KOPT-K1 (cell line): ENCODE results near the gene NR2F2.

Experiments used
- H3K27ac ChIP-seq: fragments of 200-600 bp; sonication (generic); 2 replicates; pipeline ENCODE4 v1.5.1; 2016; ENCODE audit warnings: antibody characterized with exemption, mild to moderate bottlenecking, low read depth, low read length; ENCODE audit not compliant: poor library complexity, severe bottlenecking
- H3K36me3 ChIP-seq: fragments of 200-600 bp; sonication (generic); 2 replicates; pipeline ENCODE4 v1.5.1; 2017; ENCODE audit warnings: antibody characterized with exemption, mild to moderate bottlenecking, low read length, moderate library complexity; ENCODE audit not compliant: insufficient read depth
- H3K9me3 ChIP-seq: fragments of 200-600 bp; sonication (generic); 2 replicates; pipeline ENCODE4 v1.5.1; 2017; ENCODE audit warnings: antibody characterized with exemption, low read length, mild to moderate bottlenecking; ENCODE audit not compliant: insufficient read depth, poor library complexity, severe bottlenecking

The NR2F2 gene

DNA sequence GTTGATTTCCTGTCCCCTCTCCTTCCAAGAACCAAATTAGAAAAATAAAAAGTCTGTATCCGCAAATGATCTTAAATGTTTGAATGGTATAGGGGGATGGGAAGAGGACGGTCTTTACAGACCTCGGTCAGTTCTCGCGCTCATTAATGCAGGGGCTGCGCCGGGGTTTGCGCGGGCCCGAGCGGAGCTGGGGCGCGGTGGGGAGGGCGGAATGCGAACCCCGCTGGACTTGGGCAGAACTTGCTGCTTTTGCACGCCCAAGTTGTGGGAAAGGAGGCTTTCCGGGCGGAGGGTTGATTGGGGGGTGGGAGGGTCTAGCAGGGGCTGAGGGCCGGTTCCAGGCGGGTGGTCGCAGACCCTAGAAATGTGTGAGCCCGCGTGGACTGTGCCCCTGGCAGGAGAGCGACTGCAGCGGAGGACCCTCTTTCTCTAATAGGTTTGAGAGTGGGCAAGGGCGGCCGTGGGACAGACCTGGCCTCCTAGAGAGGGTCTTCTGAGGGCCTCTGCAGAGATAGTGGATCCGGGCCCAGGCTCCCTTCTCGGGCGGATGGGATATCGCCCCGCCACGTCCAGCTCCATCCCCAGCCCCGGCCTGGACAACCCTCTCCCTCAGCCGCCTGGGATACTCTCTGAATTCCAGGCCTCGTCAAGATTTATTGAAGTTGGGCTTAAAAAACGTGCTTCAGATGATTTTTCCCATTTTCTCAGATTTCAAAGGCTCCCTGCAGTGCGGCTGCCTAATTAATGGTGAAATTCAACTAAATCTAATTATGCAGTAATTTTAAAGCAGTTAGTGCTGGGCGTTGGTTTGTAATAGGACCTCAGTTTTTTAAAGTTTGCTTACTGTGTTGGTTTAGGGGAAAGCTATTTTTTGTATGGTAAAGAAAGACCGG, 11.3 kb downstream of the NR2F2 start:
- H3K36me3 ChIP-seq = no peaks in the 10 kb centered on the region
- H3K9me3 ChIP-seq = no peaks in the 10 kb centered on the region
- no peak overlapping the region for H3K27ac ChIP-seq

DNA sequence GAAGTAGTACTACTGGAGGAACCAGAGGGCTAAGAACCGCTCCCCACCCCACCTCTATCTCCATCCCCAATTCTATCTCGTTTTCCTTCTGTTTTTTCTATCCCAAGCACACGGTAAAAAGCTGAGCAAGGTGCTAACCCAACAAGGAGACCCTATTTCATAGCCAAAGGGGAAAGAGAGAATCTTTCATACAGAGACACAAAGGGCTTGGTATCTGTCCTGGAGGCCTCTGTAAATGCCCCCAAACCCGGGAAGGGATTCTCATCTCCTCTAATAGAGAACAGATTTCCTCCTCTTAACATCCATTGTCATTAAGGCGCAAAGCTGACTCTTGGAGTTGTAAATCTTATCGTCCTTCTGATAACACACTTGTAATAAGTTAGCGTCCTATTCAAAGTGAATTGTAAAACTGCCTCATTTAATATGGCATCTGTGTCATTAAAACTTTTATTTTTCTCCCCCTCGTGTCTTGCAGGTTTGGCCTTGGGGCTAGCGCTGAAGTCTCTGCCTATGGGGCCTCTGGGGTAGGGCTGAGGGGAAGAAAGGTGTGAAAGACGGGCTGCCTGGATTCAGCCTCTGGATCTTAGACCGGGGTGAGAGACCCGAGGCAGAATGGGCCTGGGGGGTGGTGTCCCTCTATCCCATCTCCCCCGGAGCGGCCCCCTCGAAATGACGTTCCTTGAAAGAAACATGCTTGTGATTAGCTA, 12.1 kb downstream of the NR2F2 start:
- Histone ChIP-seq H3K9me3 (no peaks in the 10 kb centered on the region), H3K36me3 (no peaks in the 10 kb centered on the region), H3K27ac (no peak overlapping the region)

DNA sequence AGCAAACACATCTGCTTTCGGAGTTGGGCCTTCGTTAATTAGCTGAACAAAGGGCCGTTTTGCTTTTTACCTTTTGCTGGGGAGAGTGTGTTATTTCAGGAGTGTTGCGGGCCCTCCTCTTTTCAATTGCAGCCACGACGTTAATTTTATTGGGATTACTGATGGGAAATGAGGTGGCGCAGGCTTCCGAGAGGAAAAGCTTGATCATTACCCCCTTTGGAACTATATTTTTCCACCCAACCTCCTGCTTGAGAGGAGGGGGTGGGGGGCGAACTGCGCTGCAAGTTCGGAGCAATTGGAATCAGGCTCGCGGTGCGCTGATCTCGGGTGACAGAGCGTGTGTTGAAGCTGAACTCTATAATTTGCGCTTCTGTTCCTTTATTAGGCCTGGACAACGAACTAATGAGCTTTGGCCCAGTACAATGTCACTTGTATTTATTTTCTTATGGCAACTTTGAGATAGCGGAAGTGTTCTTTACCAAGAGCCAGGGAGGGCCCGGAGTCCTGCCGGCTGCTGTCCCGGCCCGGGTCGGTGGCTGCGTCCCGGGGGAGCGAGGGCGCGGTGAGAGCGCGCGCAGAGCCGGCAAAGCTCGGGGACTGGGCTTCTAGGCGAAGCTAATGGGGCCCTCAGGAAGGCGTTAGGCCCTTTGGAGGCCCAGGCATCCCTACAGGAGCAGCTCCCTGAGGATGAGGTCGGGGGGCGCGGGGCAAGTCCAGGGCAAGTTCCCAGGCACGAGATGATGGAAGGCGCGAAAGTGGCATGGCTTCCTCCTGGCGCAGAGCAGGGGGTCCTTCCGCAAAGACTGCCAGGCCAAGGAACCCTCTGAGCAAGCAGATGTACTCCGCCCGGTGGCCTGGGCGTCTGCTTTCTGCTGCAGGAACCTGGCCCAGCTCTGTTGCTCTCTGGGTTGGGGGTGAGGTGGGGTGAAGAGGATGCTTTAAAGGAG, 12.9 kb downstream of the NR2F2 start:
- H3K9me3 ChIP-seq = no peaks in the 10 kb centered on the region
- no peaks in the 10 kb centered on the region for H3K36me3 ChIP-seq
- no peak overlapping the region for H3K27ac ChIP-seq

DNA sequence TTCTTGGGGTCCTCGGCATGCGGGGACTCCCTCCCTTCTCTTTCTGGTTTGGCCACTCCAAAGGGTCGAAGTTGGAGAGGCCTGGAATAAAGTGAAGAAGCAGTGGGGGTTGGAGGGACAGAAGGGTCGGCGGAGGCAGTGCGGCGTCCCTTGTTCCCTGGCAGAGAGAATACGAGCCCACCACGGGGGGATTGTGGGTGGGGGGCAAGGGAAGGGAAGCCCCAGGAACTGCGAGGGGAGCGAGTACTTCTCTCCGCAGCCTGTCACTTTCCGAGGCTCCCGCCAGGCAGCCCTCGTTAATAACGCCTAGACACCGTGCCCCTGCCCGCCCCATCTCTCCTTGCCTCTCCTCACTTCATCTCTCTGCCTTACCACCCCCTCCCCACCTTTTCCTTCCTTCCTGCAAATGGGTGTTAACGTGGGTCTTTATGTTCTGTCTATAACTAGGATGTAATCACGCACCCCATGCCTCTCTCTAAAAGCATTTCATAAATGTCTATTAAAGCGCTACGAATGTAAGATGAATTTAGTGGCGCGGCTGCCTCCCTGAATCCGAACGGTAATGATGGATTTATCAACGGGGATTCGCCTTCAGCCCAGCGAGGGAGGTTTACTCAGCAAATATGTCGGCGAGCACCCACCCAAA, 13.7 kb downstream of the NR2F2 start:
- Histone ChIP-seq H3K9me3 (no peaks in the 10 kb centered on the region), H3K36me3 (no peaks in the 10 kb centered on the region), H3K27ac (no peak overlapping the region)

DNA sequence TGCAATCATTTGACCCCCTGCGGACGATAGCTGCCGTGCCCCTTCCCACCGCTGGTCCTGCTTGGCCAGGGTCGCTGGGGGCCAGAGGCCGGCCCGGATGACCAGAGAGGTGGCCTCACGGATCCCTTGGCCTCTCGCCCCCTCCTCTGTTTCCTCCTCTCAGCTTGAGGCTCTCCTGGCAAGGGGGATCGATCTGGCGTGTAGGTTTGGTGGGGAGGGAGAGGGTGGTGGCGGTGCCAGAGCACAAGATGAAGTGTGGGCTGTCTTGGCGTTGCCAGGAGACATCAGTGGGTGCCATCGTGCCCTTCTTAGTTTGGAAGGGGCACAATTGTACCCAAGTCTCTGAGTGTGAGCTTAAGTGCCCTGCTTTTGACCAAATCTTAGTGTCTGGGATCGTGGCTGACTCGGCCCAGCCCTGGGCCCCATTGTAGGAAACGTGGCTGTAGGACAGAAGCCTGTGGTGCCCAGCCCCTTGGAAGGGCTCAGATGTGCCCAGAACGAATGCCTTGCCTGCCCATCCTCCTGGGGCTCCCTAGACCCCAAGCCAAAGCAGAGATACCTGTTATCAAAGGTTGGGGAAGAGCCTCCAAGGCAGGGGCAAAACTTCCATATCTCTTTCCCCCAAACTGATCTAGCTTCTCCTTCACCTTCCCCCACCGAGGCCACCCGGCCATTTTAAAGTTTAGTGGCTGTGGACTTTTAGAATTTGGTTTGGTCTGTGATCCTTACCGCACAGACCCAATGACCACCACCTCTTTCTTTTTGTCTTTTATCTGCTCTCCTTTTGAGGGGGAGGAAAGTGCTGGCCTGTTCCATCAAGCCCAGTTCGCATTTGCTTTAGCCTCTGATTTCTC, 14.4 kb downstream of the NR2F2 start:
- no peaks in the 10 kb centered on the region for H3K36me3 ChIP-seq
- no peaks in the 10 kb centered on the region for H3K9me3 ChIP-seq
- no peak overlapping the region for H3K27ac ChIP-seq

DNA sequence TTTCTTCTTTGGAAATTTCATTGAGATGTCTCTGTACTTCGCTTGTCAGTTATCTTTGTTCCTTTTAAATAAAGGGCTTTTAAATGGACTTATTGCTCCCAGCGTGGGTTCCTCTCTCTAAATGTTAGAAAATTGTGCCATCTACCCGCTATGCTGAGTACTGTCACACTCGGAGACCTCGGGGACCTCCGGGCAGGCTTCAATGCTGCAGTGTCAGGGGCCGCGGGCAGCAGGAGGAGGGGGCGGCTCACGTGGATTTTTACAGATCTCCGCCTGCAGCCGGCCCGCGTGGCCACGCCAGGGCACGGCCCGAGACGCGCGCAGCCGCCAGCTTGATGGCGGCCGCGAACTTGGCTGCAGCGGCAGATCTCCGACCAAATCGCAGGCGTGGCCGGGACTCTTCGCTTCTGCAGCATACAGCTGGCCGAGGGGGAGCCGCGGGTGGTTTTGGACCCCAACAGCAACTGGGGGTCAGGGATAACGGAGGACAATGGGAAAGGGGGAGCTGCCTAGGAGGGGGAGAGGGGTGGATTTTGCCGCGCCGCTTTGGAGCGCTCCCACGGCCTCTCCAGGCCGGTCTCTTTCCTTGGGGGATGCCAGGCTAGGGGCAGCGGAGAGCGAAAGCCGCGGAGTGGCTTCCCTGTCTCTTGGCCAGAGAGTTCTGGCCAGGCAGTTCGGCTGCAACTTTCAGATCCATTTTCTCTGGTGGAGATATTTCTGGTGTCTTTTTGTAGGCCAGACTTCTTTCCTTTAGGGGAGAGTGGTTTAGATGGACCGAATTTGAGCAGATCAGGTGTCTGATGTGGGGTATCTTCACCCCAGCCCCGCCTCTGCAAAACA, 15.3 kb downstream of the NR2F2 start:
- H3K27ac ChIP-seq = no peak overlapping the region
- H3K9me3 ChIP-seq = no peaks in the 10 kb centered on the region
- no peaks in the 10 kb centered on the region for H3K36me3 ChIP-seq

DNA sequence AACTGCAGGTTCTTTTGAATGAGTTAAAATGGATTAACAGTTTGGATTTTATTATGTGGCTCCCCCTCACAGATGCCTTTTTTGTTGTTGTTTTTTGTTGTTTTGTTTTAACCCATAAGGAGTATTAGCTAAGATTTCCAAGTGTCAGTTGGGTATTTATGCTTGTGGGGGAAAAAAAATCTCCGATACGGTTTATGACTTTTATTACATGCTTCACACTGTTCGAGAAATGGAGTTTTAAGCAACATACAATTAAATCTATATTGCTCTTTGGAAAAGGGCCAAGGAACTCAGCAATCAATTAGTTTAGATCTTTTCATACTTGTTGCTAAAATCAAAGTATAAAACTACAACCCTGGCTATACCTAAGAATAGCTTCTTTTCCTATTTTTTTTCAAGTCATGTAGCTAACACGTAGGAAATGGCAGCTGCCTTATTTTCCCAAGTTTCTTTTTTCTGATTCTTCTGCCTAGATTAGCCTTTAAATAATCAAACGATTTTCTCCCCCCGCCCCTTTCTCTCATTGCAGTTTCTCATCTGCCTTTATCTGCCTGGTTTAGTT, 16.0 kb downstream of the NR2F2 start:
- no peak overlapping the region for H3K27ac ChIP-seq
- no peaks in the 10 kb centered on the region for H3K36me3 ChIP-seq

DNA sequence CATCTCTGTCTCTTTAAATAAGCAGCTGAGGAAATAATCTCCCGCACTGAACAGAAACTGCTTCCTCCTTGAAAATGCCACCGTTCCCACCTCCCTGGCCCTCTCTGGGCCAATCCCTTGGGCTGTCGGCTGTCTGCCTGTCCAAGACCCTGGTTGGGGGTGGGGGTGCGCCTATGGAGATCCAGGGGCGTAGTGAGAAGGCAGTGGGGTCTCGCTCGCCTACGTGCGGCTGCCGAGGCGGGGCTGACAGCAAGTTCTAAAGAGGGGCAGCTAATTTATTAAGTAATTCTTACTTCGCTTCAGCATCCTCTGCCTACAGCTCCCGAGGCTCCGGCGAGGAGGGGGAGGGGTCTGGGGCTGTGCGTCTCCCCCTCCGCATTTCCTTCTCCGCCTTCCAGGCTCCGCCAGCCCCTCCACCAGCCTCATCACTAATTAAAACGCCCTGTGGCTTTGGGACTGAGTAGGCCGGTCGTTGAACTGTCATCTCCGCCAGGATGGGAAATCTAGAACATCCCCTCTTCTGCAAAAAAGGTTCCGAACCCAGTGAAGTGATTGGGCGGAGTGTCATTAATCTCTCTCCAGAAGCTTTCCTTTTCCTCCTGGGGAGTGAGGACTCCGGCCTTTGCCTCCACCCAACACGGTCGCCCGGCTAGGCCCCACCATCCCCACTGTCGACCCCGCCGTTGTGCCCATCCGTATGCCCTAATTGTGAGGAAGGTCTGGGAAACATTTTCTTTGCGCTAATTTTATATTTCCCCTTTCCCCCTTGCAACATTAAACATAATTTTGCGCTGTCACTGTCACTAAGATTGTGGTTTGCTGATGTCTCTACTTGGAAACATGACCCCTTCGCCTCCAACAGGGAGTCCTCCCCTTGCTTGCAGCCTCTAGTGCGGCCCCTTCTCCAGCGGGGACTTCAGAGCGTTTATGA, 16.9 kb downstream of the NR2F2 start:
- H3K27ac ChIP-seq = no peak overlapping the region
- no peaks in the 10 kb centered on the region for H3K36me3 ChIP-seq
- no peaks in the 10 kb centered on the region for H3K9me3 ChIP-seq

More for the DNA sequence above, 16.0 kb downstream of the NR2F2 start:
- no peaks in the 10 kb centered on the region for H3K9me3 ChIP-seq

DNA sequence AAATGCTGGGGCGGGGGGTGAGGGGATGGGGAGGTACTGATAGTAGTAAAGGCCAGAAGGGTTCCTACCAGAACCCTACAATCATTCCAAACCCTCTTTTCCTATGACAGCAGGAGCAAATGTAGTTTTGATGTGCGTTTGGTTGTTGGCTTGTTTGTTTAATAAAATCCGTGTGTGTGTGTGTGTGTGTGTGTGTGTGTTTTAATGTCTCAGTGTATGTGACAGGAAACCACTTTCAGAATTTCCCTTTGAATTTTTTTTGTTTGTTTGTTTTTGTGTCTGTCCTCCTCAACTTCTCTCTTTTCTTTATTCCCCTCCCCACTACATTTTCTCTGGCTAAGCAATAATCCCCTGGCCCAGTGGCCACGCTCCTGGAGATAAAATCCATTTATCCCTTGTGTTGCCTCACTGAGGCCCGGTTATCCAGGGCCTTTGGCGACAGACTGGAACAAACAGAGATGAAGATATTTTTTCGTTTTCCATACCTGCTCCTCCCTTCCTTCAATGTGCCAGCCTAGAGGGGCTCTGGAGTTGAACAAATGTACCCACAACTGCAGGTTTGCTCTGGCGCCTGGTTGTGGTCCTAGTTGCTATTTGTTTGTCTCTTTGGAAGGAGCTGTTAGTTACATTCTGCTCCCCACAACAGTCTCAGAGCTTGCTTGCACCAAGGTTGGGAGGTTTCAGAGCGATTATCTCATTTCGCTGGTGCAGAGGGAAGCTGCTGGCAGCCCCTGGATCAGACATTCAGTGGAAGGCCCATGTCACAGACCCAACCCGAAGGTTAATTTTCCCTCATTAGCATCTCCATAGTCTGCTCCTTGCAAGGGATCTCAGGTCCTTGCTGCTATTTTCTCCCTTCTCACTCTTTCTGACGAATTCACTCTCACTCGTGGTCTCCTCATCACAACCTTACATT, 17.9 kb downstream of the NR2F2 start:
- Histone ChIP-seq H3K9me3 (no peaks in the 10 kb centered on the region), H3K36me3 (no peaks in the 10 kb centered on the region), H3K27ac (no peak overlapping the region)

DNA sequence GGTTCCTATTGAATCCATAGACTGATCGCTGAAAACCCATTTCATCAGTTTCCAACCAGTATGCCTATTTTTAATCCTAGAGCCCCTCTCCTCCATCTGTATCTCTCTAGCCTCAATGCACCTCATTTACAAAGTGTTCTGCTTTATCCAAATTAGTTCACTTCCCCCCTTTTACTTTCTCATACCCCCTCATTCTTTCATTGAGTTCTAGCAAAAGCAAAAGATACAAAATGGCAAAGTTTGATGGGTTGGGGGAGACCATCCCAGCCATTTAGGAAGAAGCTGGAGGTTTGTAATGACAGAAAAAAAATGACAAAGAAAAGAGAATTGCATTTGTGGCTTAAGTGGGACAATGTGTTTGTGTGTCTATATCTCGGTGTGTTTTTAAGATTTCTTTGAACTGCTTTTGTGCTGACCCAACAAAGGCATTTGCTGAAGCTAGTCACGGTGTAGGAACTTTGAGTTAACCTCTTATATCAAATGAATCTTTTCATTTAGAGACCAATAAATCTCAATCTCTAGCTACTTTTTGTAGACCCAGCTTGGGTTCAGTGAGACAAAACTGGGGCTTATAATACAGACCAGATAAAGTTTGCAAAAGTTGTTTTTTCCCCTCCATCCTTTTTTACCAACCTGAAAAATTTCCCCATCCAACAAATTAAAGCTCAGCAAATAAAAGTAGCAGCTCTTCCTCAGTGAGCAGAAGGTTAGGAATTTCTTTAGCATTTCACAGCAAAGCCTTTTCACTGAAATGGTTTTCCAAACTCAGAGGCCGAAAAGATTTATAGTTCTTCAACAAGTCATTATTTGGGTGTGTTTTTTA, 18.7 kb downstream of the NR2F2 start:
- Histone ChIP-seq H3K36me3 (no peaks in the 10 kb centered on the region), H3K9me3 (no peaks in the 10 kb centered on the region), H3K27ac (no peak overlapping the region)
